ENCODE data around the gene ABCA2. TPM values are rescaled to one million over a fixed set of nuclear protein-coding genes. Genes with fewer than 3 reads are reported as not detected.

The ABCA2 gene
- total RNA-seq, 1 experiment from 2014 or later: 22.4 TPM

DNA sequence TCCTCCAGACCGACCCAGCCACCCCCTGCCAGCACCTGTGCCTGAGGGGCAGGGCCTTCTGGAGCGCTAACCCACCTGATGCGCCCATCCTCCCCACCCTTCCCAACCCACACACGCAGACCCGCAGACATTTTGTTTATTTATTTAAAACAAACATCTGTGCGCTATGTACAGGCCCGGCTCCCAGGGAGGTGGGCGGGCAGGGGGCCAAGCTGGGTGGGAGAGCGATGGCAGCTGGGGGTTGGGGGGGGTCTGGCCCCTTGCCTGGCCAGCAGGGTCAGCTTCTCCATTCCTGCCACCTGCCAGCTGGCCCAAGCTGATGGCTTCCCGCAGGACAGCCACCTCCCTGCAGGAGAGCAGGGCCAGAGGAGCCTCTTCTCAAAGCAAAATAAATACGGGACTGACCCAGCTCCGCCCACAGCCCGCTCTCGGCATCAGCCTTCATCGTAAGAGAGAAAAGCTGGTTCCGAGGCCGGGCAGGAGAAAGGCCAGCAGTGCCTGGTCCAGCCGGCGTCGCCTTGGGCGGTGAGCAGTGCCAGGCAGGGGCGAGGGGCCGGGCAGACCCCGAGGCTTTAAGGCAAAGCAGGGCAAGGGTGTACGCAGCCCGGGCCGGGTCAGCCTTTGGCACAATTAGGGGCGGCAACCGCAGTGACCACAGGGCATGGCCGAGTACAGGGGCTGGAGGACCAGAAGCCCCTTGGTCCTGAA is 20.8 kb downstream of the ABCA2 start:
- no peaks in the 10 kb centered on the region for H3K79me2 ChIP-seq (ENCODE audit: insufficient read depth, low read length)
- no peak overlapping the region for H3K4ac ChIP-seq (ENCODE audit: low read depth, low read length)
- H2BK12ac ChIP-seq (ENCODE audit: insufficient read length, low read depth, low read length): no peak overlapping the region
- H3K9me3 ChIP-seq (ENCODE audit: control insufficient read depth, low read depth, low read length): no peaks in the 10 kb centered on the region
- H2BK20ac ChIP-seq (ENCODE audit: low read depth, low read length, poor library complexity, severe bottlenecking): no peak overlapping the region
- H3K9me3 Mint-ChIP-seq: peaks cover 16 to 19% of the 10 kb centered on the region in 2 experiments
- no peak overlapping the region for H3K14ac ChIP-seq (ENCODE audit: insufficient read depth, low read length)
- no peak overlapping the region for H3K56ac ChIP-seq (ENCODE audit: insufficient read length, low read depth, low read length)
- H3K27me3 ChIP-seq (ENCODE audit: insufficient read depth, low read length): no peaks in the 10 kb centered on the region
- H2AFZ ChIP-seq (ENCODE audit: low read length): no peak overlapping the region
- no peaks in the 10 kb centered on the region for H3K79me1 ChIP-seq (ENCODE audit: insufficient read depth, low read depth, low read length, poor library complexity, severe bottlenecking)
- H4K8ac ChIP-seq (replicated peaks; ENCODE audit: insufficient read length, low read depth, low read length): no peak overlapping the region
- no peak overlapping the region for H3K4me2 ChIP-seq (ENCODE audit: insufficient read depth, insufficient read length, low read length)
- H2AK5ac ChIP-seq (ENCODE audit: insufficient read length, low read length): no peak overlapping the region
- no peak overlapping the region for H2BK15ac ChIP-seq (ENCODE audit: low read depth, low read length)
- no peak overlapping the region for H3K4me3 Mint-ChIP-seq
- no peak overlapping the region for H4K91ac ChIP-seq (ENCODE audit: insufficient read length, low read depth, low read length)
- no peak overlapping the region for H2BK120ac ChIP-seq (ENCODE audit: low read depth, low read length, poor library complexity, severe bottlenecking)
- H3T11ph ChIP-seq (ENCODE audit: low read length): no peak overlapping the region
- H4K5ac ChIP-seq (ENCODE audit: insufficient read length, low read depth, low read length): no peak overlapping the region
- H3K18ac ChIP-seq (ENCODE audit: insufficient read length, low read depth, low read length): no peak overlapping the region
- no CpG with 5 or more reads among the region's 30 CpGs for WGBS (ENCODE audit: extremely low coverage, insufficient read length, low lambda C conversion rate)
- H3K36me3 Mint-ChIP-seq (ENCODE audit: insufficient read depth in 1 of 3, low read depth in 3 of 3): peaks cover 5 to 6% (median 5%) of the 10 kb centered on the region in 3 experiments; a peak in 5 of 7 replicates
- H3K27me3 Mint-ChIP-seq (ENCODE audit: low read depth): peaks cover 8% of the 10 kb centered on the region
- no peak overlapping the region for H3K27ac ChIP-seq (ENCODE audit: insufficient read length, low read depth, low read length)
- H3K4me1 ChIP-seq (ENCODE audit: insufficient read depth, low read length): no peaks in the 10 kb centered on the region
- TF ChIP-seq, protein P1, sequence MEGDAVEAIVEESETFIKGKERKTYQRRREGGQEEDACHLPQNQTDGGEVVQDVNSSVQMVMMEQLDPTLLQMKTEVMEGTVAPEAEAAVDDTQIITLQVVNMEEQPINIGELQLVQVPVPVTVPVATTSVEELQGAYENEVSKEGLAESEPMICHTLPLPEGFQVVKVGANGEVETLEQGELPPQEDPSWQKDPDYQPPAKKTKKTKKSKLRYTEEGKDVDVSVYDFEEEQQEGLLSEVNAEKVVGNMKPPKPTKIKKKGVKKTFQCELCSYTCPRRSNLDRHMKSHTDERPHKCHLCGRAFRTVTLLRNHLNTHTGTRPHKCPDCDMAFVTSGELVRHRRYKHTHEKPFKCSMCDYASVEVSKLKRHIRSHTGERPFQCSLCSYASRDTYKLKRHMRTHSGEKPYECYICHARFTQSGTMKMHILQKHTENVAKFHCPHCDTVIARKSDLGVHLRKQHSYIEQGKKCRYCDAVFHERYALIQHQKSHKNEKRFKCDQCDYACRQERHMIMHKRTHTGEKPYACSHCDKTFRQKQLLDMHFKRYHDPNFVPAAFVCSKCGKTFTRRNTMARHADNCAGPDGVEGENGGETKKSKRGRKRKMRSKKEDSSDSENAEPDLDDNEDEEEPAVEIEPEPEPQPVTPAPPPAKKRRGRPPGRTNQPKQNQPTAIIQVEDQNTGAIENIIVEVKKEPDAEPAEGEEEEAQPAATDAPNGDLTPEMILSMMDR (conservative IDR thresholded peaks at IDR 0.05): no peak
- no peaks in the 10 kb centered on the region for H3K4me1 Mint-ChIP-seq
- no peak for DNase-seq
- H3K23me2 ChIP-seq (ENCODE audit: insufficient read length, low read depth, low read length, poor library complexity, severe bottlenecking): no peaks in the 10 kb centered on the region
- no peak overlapping the region for H2BK5ac ChIP-seq (ENCODE audit: insufficient read length, low read length)
- no peak overlapping the region for H3K9ac ChIP-seq (ENCODE audit: extremely low read depth, insufficient read length, low read length)
- H3K27ac Mint-ChIP-seq: no peak overlapping the region
- H3K23ac ChIP-seq (ENCODE audit: insufficient read length, low read depth, low read length): no peak overlapping the region
- H4K20me1 ChIP-seq (ENCODE audit: control insufficient read depth, insufficient read depth, insufficient read length): peaks cover 2% of the 10 kb centered on the region

All from H9 (cell line).